Measurements from ENCODE around the gene SLC8B1. TPM values are rescaled to one million over a fixed set of nuclear protein-coding genes. Genes with fewer than 3 reads are reported as not detected.

The SLC8B1 gene
- total and polyA plus RNA-seq, 9 of the 15 experiments (the other 6 are each of a cell fraction or from before 2014, with no cell fraction given), result 0.86 to 34.1 (median 18.5) TPM

DNA sequence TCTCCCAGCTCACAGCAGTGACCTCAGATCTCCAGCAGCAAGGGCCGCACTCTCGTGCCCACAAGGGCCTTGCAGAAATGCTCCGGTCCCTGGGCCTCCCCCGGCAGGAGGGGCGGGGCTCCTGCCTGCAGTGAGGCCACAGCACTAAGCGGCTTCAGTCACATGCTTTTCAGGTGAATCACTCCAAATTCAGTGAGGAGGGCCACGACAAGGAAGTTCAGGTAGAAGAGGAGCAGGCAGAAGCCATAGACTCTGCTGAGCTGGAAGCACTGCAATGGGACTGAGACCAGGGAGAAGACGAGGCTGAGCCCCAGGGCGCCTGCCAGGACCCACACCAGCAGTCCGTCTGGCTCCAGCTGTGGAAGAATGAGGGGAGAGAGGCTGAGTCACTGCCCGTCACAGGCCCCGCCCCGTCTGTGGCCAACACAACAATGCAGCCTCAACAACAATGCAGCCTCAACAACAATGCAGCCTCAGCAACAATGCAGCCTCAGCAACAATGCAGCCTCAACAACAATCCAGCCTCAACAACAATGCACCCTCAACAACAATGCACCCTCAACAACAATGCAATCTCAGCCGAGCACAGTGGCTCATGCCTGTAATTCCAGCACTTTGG, 35.2 kb downstream of the SLC8B1 start:
- intact Hi-C loops (cut with micrococcal nuclease) (no loop called here), in situ Hi-C loops (cut with MboI) (no loop called here)
- 21% methylated on average over 14 of the region's 14 CpGs for WGBS (ENCODE audit: insufficient coverage, low coverage, missing lambda C conversion rate)
- ATAC-seq, result peak; percentile 88
- Histone ChIP-seq H3K4me2 (ENCODE audit: insufficient read depth, low read length) (peak overlapping the region; percentile 68), H2AFZ (ENCODE audit: low read depth, low read length) (peak overlapping the region; percentile 77), H4K20me1 (replicated peaks; ENCODE audit: control insufficient read depth, insufficient read depth, low read length) (no peaks in the 10 kb centered on the region), H3K9ac (ENCODE audit: insufficient read depth in 1 of 2, low read depth in 2 of 2, low read length in 2 of 2) (peak overlapping the region in 1 of 2 experiments; percentile 77; a peak in 3 of 4 replicates), H3K4me1 (replicated peaks in 1 of 2; ENCODE audit: control insufficient read depth in 2 of 2, insufficient read depth in 2 of 2, low read length in 2 of 2) (peaks cover 30% of the 10 kb centered on the region in 2 experiments; a peak in 4 of 5 replicates), H3K9me1 (ENCODE audit: control insufficient read depth, insufficient read depth, low read length) (no peaks in the 10 kb centered on the region), H3K36me3 (ENCODE audit: control insufficient read depth, insufficient read depth, low read length) (peaks cover 27% of the 10 kb centered on the region; the same call in 2 of the 3 replicates), H3K9me3 (replicated peaks; ENCODE audit: control insufficient read depth, insufficient read depth, low read depth, low read length) (no peaks in the 10 kb centered on the region), H3K4me3 (no peak overlapping the region), H3K79me2 (ENCODE audit: control insufficient read depth, insufficient read depth, low read length) (no peaks in the 10 kb centered on the region), H3K27ac (ENCODE audit: extremely low read depth, low read depth, low read length) (peak overlapping the region; percentile 58; the same call in 2 of the 3 replicates), H3K27me3 (ENCODE audit: control insufficient read depth in 2 of 2, insufficient read depth in 2 of 2, low read length in 2 of 2) (no peaks in the 10 kb centered on the region)
- peak; percentile 73 to 89 (median 84) for DNase-seq (ENCODE audit: extremely low read depth in 1 of 4, low spot score in 3 of 4)
- peak; percentile 96 for FAIRE-seq
- CTCF ChIA-PET (ENCODE audit: low intra/inter-chr PET ratio), result no interaction called here
- BruUV-seq (replicated peaks), result no TSS peak
- POLR2A ChIA-PET, result no interaction called here
- TF ChIP-seq CAMTA2 (CRISPR knock-in tag; conservative IDR thresholded peaks at IDR 0.05) (no peak), ZFX (CRISPR knock-in tag; IDR thresholded peaks at IDR 0.05) (0 out of 2 replicates have a peak, but pooled peaks have one; percentile 30), RAD51 (IDR thresholded peaks at IDR 0.05; ENCODE audit: borderline replicate concordance, low read depth) (peak; percentile 50; the same call in 1 of the 2 replicates), ZNF384 (IDR thresholded peaks at IDR 0.05; ENCODE audit: low read depth, low read length) (no peak), ETV6 (IDR thresholded peaks at IDR 0.05; ENCODE audit: borderline replicate concordance in 1 of 2, low read depth in 2 of 2, low read length in 1 of 2) (no peak), ETV6 (CRISPR knock-in tag; IDR thresholded peaks at IDR 0.05; ENCODE audit: borderline replicate concordance) (no peak), YBX1 (IDR thresholded peaks at IDR 0.05) (no peak), ZEB2 (IDR thresholded peaks at IDR 0.05) (0 out of 2 replicates have a peak, but pooled peaks have one; percentile 17), EP400 (IDR thresholded peaks at IDR 0.05) (no peak), GABPB1 (CRISPR knock-in tag; IDR thresholded peaks at IDR 0.05) (0 out of 2 replicates have a peak, but pooled peaks have one; percentile 50), NFIC (IDR thresholded peaks at IDR 0.05) (no peak), MECOM (CRISPR knock-in tag; IDR thresholded peaks at IDR 0.05) (no peak), BHLHE40 (IDR thresholded peaks at IDR 0.05; ENCODE audit: low read length) (peak; percentile 84), MBD2 (IDR thresholded peaks at IDR 0.05; ENCODE audit: borderline replicate concordance, low read depth) (no peak), SIRT6 (IDR thresholded peaks at IDR 0.05; ENCODE audit: low read depth, low read length) (no peak), ZNF41 (CRISPR knock-in tag; conservative IDR thresholded peaks at IDR 0.05) (no peak), ZNF134 (CRISPR knock-in tag; conservative IDR thresholded peaks at IDR 0.05) (no peak), SMARCE1 (IDR thresholded peaks at IDR 0.05) (peak; percentile 65)
- TF ChIP-seq, protein P1, sequence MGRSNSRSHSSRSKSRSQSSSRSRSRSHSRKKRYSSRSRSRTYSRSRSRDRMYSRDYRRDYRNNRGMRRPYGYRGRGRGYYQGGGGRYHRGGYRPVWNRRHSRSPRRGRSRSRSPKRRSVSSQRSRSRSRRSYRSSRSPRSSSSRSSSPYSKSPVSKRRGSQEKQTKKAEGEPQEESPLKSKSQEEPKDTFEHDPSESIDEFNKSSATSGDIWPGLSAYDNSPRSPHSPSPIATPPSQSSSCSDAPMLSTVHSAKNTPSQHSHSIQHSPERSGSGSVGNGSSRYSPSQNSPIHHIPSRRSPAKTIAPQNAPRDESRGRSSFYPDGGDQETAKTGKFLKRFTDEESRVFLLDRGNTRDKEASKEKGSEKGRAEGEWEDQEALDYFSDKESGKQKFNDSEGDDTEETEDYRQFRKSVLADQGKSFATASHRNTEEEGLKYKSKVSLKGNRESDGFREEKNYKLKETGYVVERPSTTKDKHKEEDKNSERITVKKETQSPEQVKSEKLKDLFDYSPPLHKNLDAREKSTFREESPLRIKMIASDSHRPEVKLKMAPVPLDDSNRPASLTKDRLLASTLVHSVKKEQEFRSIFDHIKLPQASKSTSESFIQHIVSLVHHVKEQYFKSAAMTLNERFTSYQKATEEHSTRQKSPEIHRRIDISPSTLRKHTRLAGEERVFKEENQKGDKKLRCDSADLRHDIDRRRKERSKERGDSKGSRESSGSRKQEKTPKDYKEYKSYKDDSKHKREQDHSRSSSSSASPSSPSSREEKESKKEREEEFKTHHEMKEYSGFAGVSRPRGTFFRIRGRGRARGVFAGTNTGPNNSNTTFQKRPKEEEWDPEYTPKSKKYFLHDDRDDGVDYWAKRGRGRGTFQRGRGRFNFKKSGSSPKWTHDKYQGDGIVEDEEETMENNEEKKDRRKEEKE (IDR thresholded peaks at IDR 0.05; ENCODE audit: borderline replicate concordance in 1 of 2, control insufficient read depth in 1 of 2, low read depth in 2 of 2, low read length in 1 of 2), result no peak
- TF ChIP-seq, protein P2, sequence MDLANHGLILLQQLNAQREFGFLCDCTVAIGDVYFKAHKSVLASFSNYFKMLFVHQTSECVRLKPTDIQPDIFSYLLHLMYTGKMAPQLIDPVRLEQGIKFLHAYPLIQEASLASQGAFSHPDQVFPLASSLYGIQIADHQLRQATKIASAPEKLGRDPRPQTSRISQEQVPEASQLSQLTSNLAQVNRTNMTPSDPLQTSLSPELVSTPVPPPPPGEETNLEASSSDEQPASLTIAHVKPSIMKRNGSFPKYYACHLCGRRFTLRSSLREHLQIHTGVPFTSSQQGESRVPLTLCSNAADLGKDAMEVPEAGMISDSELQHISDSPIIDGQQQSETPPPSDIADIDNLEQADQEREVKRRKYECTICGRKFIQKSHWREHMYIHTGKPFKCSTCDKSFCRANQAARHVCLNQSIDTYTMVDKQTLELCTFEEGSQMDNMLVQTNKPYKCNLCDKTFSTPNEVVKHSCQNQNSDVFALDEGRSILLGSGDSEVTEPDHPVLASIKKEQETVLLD (IDR thresholded peaks at IDR 0.05), result no peak

All from K562 (cell line).